Kidney (tissue), 14 donors: ENCODE measurements around the gene CLN6. TPM values are rescaled to one million over a fixed set of nuclear protein-coding genes. Genes with fewer than 3 reads are reported as not detected.

Experiments
- DNase-seq, 5 donors: peaks; one replicate each; pipeline ENCODE4 v3.0.0-alpha.2; 2013 to 2020
- FAIRE-seq: peaks from 2 replicates; lab custom pipeline; 2012; peaks lifted over from hg19 to GRCh38; lab: Jason Lieb, UNC
- H3K27ac ChIP-seq, 2 donors: one replicate each; pipeline ENCODE4 v1.7.0; 2013; ENCODE audit warnings: low read depth in 2 of 2, low read length in 2 of 2, inconsistent platforms in 1 of 2
- H3K27me3 ChIP-seq: one replicate; pipeline ENCODE4 v1.7.1; 2013; ENCODE audit warnings: low read length, inconsistent platforms; ENCODE audit not compliant: control insufficient read depth, insufficient read depth
- H3K36me3 ChIP-seq, 3 donors: one replicate each; pipeline versions ENCODE4 v1.7.0 to v1.7.1; 2013; ENCODE audit warnings: low read length in 3 of 3, control low read depth in 1 of 3, inconsistent platforms in 1 of 3; ENCODE audit not compliant: insufficient read depth in 3 of 3, control insufficient read depth in 2 of 3
- H3K4me1 ChIP-seq, 3 donors: one replicate each; pipeline versions ENCODE4 v1.7.0 to v1.7.1; 2013; ENCODE audit warnings: low read length in 3 of 3, inconsistent platforms in 1 of 3, low read depth in 1 of 3; ENCODE audit not compliant: control insufficient read depth in 2 of 3, insufficient read depth in 2 of 3
- H3K4me3 ChIP-seq, 3 donors: one replicate each; pipeline versions ENCODE4 v1.7.0 to v1.8.1; 2013; ENCODE audit warnings: low read length in 3 of 3, control low read depth in 1 of 3, inconsistent platforms in 1 of 3
- H3K9ac ChIP-seq, 3 donors: one replicate each; pipeline versions ENCODE4 v1.7.0 to v1.7.1; 2013; ENCODE audit warnings: low read length in 3 of 3, control low read depth in 1 of 3, inconsistent platforms in 1 of 3
- H3K9me3 ChIP-seq, 3 donors: one replicate each; pipeline versions ENCODE4 v1.7.0 to v1.7.1; 2013; ENCODE audit warnings: low read length in 3 of 3, control low read depth in 1 of 3, inconsistent platforms in 1 of 3; ENCODE audit not compliant: control insufficient read depth in 2 of 3, insufficient read depth in 1 of 3
- CTCF ChIP-seq: IDR thresholded peaks from 3 replicates; pipeline ENCODE4 v1.5.1; 2012; ENCODE audit warnings: mild to moderate bottlenecking, moderate library complexity, borderline replicate concordance; ENCODE audit not compliant: insufficient read depth; ENCODE audit errors: extremely low read depth
- intact Hi-C: fragments of 100-400 bp; cut with DNase I; formaldehyde crosslinking; loops from one replicate; pipeline ENCODE4 v1.11.1; 2022
- polyA plus RNA-seq: library from polyadenylated mRNA; stranded (reverse); fragments of 350-450 nt; fragmentation: Illumina TruSeq; extraction: RNeasy Lipid Tissue Mini Kit (QIAGEN cat#74804); gene quantifications from one replicate; pipeline ENCODE4 v1.2.3, GENCODE V29; 2014; ENCODE audit warnings: low read depth, low replicate concordance; ENCODE audit not compliant: insufficient read depth
- total RNA-seq: library from RNA; stranded (reverse); fragmentation: NEBNext Ultra II Directional; extraction: Animal tissue kit (Norgen Biotek cat#: 25700); gene quantifications from one replicate; pipeline ENCODE4 v1.2.1, GENCODE V29; 2021
- donor health status: control.
- donor health status: control.
- donor health status: control.
- donor health status: control.
- donor health status: control.
- donor health status: DM: yes; HTN: yes; CAD: no.
- donor health status: Normal renal cell carcinoma (clear cell type).

Gene CLN6
- total and polyA plus RNA-seq, 2 donors from 2014 or later, result 30.8 to 36.6 TPM

DNA sequence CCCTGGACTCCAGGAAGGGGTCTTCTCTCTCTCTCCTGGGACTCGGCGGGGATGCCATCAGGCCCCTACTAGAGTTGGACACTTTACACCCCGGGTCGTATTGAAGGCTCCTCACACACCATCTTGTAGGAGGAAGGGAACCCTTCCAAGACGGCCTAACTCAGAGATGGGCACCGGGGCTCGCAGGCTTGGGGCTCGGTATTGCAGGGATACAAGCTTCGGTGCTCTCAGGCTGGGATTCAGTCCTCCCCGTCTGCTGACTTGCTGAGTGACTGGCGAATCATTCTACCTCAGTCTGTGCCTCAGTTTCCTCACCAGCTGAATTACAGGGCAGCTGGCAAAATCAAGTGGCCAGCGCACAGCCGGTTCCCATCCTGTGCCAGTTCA is 24.0 kb downstream of the CLN6 start:
- intact Hi-C loops, result no loop called here
- DNase-seq (no peak), FAIRE-seq (no peak)
- Histone ChIP-seq H3K4me3 (peak overlapping the region in 1 of 3 donors; percentile 52), H3K9me3 (no peaks in the 10 kb centered on the region), H3K27me3 (no peaks in the 10 kb centered on the region), H3K36me3 (no peaks in the 10 kb centered on the region), H3K9ac (peak overlapping the region in 1 of 3 donors; percentile 6), H3K4me1 (peaks cover 0 to 17% (median 11%) of the 10 kb centered on the region in 3 donors), H3K27ac (peak overlapping the region; percentile 30 to 64)
- no peak for TF ChIP-seq CTCF

DNA sequence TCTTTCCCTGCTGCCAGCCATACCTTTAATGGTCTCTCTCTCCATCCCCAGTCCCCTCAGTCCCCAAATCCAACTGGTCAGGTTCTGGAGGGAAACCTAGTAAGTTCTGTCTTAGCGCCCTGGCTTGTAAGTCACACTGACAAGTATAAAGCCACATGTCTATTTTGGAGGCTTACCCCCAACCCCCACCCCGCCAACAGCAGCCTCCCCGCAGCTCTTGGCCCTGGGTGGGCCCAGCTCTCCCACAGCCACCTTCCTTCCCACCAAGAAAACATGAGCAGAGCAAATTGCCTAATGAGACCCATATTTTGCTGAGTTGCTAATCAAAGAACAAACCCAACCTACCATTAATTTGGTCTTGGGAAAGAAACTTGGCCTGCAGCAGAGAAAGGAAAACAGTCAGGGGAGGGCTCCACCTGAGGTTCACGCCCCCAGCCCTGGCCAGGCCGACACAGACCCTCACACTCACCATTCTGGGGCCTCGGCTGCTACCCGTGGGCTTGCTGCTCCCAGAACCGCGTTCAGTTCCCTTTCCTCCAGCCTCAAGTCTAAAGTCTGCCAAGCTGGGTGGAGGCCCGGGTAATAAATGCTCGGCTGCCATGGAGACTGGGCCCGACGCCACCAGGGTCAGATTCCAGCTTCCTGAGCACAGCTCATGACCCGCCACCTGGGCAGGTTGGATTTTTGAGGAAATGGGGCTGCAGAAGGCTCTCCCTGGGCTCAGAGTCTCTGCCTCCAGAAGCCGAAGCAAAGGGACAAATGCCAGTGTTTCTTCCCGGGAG is 24.6 kb downstream of the CLN6 start, which contains the start of gene CALML4:
Gene CALML4, minus strand, starts transcription at position 557 of the 782 bp plus-strand sequence. Its CDS starts 85 bp downstream, at position 472.
- Histone ChIP-seq H3K27ac (peak within 1 kb of the TSS; percentile 59 to 64), H3K4me3 (peak within 1 kb of the TSS; percentile 11 to 53 (median 52)), H3K4me1 (peaks cover 0 to 17% (median 10%) of the 10 kb centered on the region in 3 donors), H3K27me3 (no peaks in the 10 kb centered on the region), H3K9me3 (no peaks in the 10 kb centered on the region), H3K36me3 (no peaks in the 10 kb centered on the region), H3K9ac (peak within 1 kb of the TSS in 1 of 3 donors; percentile 61)
- intact Hi-C loops, result no loop called here
- TF ChIP-seq CTCF, result no peak
- peak; percentile 15 for FAIRE-seq
- DNase-seq, result peak; percentile 81 to 92 (median 90)

DNA sequence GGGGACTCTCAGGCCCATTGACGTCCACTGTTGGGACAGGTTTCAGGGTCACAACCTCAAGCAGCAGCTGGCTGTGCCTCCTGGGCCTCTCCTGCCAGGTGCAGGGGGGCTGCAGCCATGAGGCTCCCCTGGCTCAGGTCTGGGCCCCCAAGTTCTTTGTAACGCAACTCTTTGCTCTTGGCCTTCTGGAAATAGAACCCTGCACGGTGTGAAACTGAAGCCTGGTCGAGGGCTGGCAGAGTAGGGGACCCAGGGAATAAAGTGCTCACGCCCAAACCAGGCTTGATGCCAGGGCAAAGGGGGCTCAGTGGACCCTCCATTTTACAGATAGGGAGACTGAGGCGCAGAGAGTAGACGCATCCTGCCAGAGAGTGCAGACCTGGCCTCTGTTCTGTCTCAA is 25.2 kb downstream of the CLN6 start:
- H3K27ac ChIP-seq, result peak overlapping the region; percentile 59 to 61

More for the DNA sequence above, 25.2 kb downstream of the CLN6 start:
- H3K9ac ChIP-seq, result peak overlapping the region in 1 of 3 donors; percentile 61
- no peaks in the 10 kb centered on the region for H3K36me3 ChIP-seq
- H3K27me3 ChIP-seq, result no peaks in the 10 kb centered on the region
- TF ChIP-seq CTCF, result no peak
- H3K4me3 ChIP-seq, result peak overlapping the region in 2 of 3 donors; percentile 52 to 53
- no peaks in the 10 kb centered on the region for H3K9me3 ChIP-seq
- H3K4me1 ChIP-seq, result peaks cover 0 to 17% (median 10%) of the 10 kb centered on the region in 3 donors
- no peak for DNase-seq
- no peak for FAIRE-seq
- intact Hi-C loops, result no loop called here
